ENCODE results near the gene SETBP1.

SETBP1 gene

GRCh38 chr18:45026162-45026561, 345.5 kb downstream of the SETBP1 start:
- DNase-seq (ENCODE audit: low read depth): no peak

- no peak for DNase-seq (ENCODE audit: low read depth)
Observed at GRCh38 chr18:45034179-45034578, 353.5 kb downstream of the SETBP1 start.

GRCh38 chr18:45037618-45038017, 356.9 kb downstream of the SETBP1 start:
- no peak for DNase-seq (ENCODE audit: low read depth)

- DNase-seq (ENCODE audit: low read depth): no peak
Observed at GRCh38 chr18:45039376-45039775, 358.7 kb downstream of the SETBP1 start.

GRCh38 chr18:45040879-45041278, 360.2 kb downstream of the SETBP1 start:
- DNase-seq (ENCODE audit: low read depth): no peak

GRCh38 chr18:45044787-45045186, 364.1 kb downstream of the SETBP1 start:
- no peak for DNase-seq (ENCODE audit: low read depth)

- no peak for DNase-seq (ENCODE audit: low read depth)
Observed at GRCh38 chr18:45046228-45046627, 365.5 kb downstream of the SETBP1 start.

- no peak for DNase-seq (ENCODE audit: low read depth)
Observed at GRCh38 chr18:45046961-45047360, 366.3 kb downstream of the SETBP1 start.

GRCh38 chr18:45049578-45050319, 369.1 kb downstream of the SETBP1 start:
- no peak for DNase-seq (ENCODE audit: low read depth)

- no peak for DNase-seq (ENCODE audit: low read depth)
Observed at GRCh38 chr18:45050712-45051601, 370.3 kb downstream of the SETBP1 start.

GRCh38 chr18:45054636-45055035, 373.9 kb downstream of the SETBP1 start:
- DNase-seq (ENCODE audit: low read depth): no peak

GRCh38 chr18:45055811-45056210, 375.1 kb downstream of the SETBP1 start:
- no peak for DNase-seq (ENCODE audit: low read depth)

- DNase-seq (ENCODE audit: low read depth): no peak
Observed at GRCh38 chr18:45056926-45057325, 376.2 kb downstream of the SETBP1 start.

- DNase-seq (ENCODE audit: low read depth): no peak
Observed at GRCh38 chr18:45057955-45058600, 377.4 kb downstream of the SETBP1 start.

GRCh38 chr18:45059695-45060094, 379.0 kb downstream of the SETBP1 start:
- DNase-seq (ENCODE audit: low read depth): no peak

GRCh38 chr18:45060102-45060501, 379.4 kb downstream of the SETBP1 start:
- no peak for DNase-seq (ENCODE audit: low read depth)

GRCh38 chr18:45061359-45061758, 380.7 kb downstream of the SETBP1 start:
- no peak for DNase-seq (ENCODE audit: low read depth)

GRCh38 chr18:45063246-45064038, 382.8 kb downstream of the SETBP1 start:
- DNase-seq (ENCODE audit: low read depth): no peak

- DNase-seq (ENCODE audit: low read depth): no peak
Observed at GRCh38 chr18:45066210-45066609, 385.5 kb downstream of the SETBP1 start.

GRCh38 chr18:45066886-45067285, 386.2 kb downstream of the SETBP1 start:
- no peak for DNase-seq (ENCODE audit: low read depth)

GRCh38 chr18:45068400-45069094, 387.9 kb downstream of the SETBP1 start:
- no peak for DNase-seq (ENCODE audit: low read depth)

Data from T follicular helper cell (primary cell).